HG02840 (cell line): Measurements from ENCODE around the gene CLEC10A.
"Not testable (repeated sequence)": the region's sequence is repeated elsewhere in the genome, so short reads cannot be mapped to it uniquely, and the experiment has no call there.

Experiments used
- ATAC-seq: cut with Tn5 transposase; IDR thresholded peaks from one replicate; pipeline ENCODE4 v1.9.1; 2021; ENCODE audit warnings: mild to moderate bottlenecking, moderate library complexity, moderate number of reproducible peaks; ENCODE audit not compliant: unreplicated experiment, low FRiP score

The CLEC10A gene

DNA sequence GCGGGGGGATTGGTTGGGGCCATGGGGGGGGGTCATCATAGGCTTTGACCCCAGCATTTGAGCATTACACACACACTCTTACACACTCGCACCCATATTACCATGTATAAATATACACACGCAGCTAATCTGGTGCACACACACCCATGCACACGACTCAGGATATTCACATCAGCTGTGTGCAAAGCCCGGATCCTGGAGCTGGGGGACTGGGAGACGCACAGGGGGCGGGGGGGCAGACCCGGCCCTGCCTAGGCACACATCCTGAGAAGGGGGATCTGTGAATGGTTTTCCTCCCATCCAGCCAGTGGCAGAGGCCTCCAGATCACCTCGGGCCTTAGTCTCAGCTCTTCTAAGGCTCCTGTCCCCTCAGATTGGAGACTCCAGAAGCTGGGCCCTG, 28.9 kb upstream of the CLEC10A start:
- ATAC-seq: no peak

DNA sequence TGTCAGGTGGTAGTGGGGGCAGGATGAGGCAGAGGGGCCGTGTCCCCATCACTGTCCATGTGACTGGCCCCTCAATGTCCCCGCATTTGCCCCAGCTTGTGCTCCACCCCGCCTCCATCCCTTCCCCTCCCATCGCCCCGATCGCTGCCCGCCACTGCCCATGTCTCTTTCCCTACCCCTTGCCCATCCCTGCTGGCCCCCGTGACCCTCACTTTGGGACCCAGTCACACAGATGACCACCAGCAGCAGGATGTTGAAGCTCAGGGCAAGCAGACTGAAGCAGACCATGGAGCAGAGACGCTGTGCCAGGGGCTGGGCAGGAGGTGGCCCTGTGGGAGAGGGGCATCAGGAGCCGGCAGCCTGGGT, 28.5 kb upstream of the CLEC10A start:
- ATAC-seq: no peak

- no peak for ATAC-seq
Observed at GRCh38 chr17:7107795-7108559, 27.9 kb upstream of the CLEC10A start.

- ATAC-seq: no peak
Observed at GRCh38 chr17:7107012-7107754, 27.1 kb upstream of the CLEC10A start.

DNA sequence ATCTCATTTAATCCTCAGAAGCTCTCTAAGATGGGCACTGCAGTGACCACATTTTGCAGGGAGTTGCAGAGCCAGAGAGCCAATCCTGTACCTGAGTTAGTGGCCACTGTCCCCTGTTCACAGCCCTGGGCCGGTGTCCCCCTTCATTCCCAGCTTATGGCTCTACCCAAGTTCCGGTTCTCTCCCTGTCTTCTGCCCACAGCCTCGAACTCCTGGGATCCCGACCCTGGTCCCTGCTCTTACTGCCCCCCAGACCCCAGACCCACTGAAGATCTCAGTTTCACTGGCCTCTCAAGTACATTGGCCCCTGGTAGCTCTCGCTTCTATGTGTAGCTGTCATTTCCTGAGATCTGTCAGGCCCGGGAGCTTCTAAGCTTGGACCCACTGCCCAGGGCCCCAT, 22.4 kb upstream of the CLEC10A start:
- no peak for ATAC-seq

GRCh38 chr17:7101531-7101930, 21.5 kb upstream of the CLEC10A start:
- no peak for ATAC-seq

DNA sequence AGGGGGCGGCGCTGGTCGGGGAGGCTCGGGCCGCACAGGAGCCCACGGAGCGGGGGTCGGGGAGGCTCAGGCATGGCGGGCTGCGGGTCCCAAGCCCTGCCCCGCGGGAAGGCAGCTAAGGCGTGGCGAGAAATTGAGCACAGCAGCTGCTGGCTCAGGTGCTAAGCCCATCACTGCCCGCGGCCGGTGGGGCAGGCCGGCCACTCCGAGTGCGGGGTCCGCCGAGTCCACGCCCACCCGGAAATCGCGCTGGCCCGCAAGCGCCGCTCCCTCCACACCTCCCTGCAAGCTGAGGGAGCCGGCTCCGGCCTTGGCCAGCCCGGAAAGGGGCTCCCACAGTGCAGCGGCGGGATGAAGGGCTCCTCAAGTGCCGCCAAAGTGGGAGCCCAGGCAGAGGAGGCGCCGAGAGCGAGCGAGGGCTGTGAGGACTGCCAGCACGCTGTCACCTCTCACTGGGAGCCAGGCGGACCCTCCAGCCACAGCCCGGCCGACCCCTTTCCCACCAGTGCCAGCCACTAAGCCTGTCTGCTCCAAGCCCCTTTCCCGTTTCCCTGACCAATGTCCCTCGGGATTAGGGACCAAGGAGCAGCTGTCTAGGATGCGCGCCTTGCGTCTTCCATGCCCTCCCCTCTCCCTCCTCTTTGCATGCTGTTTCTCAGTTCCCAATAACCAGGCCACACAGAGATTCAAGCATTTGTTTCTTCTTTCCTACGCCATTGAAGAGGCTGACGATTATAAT, 20.8 kb upstream of the CLEC10A start:
- ATAC-seq: not testable (repeated sequence)

DNA sequence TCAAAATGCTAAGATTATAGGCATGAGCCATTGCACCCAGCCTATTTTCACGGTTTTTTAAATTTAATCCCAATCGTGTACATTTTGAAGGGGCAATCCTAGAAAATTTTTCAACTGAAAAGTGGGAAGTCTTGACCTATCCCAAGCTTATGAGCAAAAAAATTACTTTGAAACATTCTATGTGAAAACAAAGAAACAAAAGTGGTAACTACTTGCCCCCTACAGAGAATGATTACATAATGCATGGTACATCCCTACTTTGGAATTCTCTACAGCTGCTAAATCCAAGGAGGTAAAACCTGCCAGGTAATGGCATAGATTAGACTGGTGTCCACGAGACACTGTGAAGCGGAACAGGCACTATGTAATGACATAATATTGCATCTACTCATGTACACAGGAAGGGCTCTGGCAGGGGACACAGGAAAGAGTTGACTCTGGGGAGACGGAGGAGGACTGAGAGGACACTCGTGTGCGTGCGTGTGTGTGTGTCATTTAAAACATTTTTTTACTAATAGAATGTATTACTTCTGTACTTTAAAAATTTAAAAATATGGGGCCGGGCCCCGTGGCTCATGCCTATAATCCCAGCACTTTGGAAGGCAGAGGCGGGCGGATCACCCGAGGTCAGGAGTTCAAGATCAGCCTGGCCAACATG, 18.9 kb upstream of the CLEC10A start:
- no peak for ATAC-seq

DNA sequence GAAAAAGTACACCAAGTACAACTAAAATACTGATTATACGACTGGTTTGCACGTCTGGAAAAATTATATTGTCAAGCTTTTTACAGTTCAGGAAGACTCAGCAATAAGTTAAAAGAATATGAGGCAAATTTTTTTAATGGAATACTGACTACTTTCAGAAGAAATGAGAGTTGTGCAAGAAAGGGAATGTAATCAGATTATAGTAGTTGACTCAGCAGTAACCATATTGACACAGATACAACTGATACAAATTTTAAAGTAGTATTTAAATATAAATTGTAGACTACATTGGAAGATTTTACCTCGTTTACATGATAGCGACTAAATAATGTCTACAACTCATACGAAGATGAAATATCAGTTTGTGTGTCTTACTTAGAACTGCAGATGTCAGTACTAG, 17.9 kb upstream of the CLEC10A start:
- ATAC-seq: no peak

GRCh38 chr17:7095625-7096024, 15.6 kb upstream of the CLEC10A start:
- no peak for ATAC-seq

- ATAC-seq: no peak
Observed at GRCh38 chr17:7094652-7095019, 14.6 kb upstream of the CLEC10A start.

GRCh38 chr17:7091311-7092005, 11.4 kb upstream of the CLEC10A start:
- ATAC-seq: not testable (repeated sequence)

DNA sequence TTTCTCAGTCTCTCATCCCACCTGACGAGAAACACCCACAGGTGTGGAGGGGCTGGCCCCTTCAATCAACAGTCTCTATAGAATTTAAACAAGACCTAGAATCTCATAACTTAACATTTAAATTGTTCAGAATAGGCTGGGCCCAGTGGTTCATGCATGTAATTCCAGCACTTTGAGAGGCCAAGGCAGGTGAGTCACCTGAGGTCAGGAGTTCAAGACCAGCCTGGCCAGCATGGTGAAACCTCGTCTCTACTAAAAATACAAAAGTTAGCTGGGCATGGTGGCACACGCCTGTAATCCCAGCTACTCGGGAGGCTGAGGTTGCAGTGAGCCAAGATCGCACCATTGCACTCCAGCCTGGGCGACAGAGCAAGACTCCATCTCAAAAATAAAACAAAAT, 9.5 kb upstream of the CLEC10A start:
- ATAC-seq: not testable (repeated sequence)

DNA sequence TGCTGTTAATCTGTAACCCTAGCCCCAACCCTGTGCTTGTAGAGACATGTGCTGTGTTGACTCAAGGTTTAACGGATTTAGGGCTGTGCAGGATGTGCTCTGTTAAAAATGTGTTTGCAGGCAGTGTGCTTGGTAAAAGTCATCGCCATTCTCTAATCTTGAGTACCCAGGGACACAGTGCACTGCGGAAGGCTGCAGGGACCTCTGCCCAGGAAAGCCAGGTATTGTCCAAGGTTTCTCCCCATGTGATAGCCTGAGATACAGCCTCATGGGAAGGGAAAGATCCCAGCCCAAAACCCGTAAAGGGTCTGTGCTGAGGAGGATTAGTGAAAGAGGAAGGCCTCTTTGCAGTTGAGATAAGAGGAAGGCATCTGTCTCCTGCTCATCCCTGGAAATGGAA, 8.4 kb upstream of the CLEC10A start:
- not testable (repeated sequence) for ATAC-seq

DNA sequence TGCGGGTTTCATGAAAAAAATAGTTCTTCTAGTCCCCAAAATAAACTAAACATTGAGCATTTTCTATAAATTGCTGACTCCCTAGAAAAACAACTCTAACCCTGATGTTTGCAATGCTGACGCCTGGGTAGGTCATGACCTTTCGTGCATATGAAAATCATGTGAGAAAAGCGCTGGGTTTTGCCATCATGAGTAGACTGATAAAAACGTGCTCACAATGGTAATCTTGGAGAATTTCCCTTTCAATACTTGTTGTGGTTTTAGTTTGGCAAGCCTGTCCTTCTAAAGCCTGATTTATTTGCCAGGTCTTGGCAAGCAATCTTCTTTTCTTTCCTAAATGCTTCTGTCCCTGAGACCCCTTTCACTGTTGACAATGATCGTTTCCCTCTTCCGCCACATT, 4.0 kb upstream of the CLEC10A start:
- no peak for ATAC-seq

DNA sequence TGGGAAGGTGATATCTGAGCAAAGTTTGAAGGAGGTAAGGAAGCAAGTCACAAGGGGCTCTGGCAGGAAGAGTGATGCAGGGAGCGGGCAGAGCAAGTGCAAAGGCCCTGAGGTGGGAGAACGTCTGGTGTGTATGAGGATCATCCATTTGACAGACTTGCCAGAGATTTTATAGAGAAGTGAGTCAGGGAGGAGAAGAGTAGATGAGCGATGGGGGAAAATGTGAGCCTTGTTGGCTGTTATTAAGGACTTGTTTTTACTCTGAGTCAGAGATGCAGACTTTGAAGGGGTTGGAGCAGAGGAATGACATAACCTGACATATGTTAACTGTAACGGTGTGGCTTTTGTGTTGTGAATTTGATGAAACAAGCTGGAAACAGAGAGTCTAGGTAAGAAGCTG, 3.5 kb upstream of the CLEC10A start:
- no peak for ATAC-seq

GRCh38 chr17:7081341-7082062, 1.5 kb upstream of the CLEC10A start:
- ATAC-seq: no peak

- ATAC-seq: no peak
Observed at GRCh38 chr17:7080456-7081041, 498 bp upstream of the CLEC10A start.

DNA sequence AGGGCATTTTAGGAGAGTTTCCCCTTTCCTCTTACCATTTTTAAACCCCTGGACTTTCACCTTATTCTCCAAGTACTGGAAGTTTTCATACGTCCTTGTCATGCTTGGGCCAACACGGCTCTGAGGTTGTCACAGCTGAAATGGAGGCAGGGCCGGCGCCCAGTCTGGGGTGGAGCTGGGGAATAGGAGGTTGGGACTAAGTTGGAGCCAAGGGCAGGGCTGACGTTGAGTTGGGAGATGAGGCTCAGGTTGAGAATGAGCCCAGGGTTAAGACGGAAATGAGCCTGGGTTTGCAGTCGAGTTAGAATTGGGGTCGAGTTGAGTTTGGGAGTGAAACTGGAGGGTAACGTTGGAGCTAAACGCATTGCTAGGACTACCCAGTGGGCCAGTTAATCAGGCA, 1.3 kb downstream of the CLEC10A start:
- ATAC-seq: no peak
